Activated CD4-positive, CD25-positive, alpha-beta regulatory T cell treated with anti-CD3 and anti-CD28 coated beads, Interleukin-2, amount 50 U/mL, for 24 hours (primary cell): ENCODE results near the gene GLI3.

Experiments used
- ATAC-seq, 2 donors: fragments of 150-1000 bp; cut with Tn5 transposase; one replicate each; pipeline ENCODE4 v1.10.0; 2021; ENCODE audit warnings: mild to moderate bottlenecking in 1 of 2, moderate library complexity in 1 of 2

Gene GLI3

DNA sequence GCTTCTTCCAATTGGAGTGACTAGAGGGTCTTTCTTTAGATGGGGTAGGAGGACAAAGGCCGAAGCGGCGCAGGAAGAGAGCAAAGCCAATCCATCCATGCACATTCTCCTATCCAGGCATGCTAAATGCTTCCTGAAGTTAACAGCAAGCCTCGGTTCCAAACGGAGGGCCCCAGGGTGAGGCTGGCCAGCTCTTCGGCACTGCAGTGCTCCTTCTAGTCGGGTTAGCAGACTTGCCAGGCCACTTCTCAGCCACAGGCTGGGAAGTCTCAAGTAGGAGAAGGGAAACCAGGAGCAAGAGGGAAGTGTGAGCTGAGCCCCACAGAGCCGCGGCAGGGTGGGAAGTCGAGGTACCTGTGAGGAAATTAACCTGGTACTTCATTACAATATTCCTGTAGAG lies 280.3 kb downstream of the GLI3 start:
- ATAC-seq = no peak

- ATAC-seq = no peak
These were observed 280.9 kb downstream of the GLI3 start for GRCh38 chr7:41955893-41956675.

GRCh38 chr7:41955451-41955850 lies 281.6 kb downstream of the GLI3 start:
- no peak for ATAC-seq

DNA sequence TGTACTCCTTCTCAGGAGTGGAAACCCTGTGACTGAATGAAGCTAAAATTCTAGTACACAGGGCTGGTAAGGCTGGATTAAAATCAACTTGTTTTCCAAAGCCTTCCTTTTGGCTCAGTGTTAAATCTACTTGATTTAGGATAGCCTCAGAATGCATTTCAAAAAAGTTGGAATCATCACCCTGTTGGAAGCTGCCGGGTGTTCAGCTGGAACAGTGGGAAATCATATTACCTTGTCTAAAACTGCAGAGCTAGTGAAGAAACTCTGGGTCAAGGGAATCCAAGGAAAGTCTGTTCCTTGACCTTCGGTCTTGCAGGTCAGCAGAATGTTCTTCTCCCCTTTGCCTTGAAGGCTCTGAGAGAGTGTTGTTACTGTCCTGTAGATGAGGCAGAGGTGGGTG lies 282.0 kb downstream of the GLI3 start:
- no peak for ATAC-seq

GRCh38 chr7:41948503-41948902 lies 288.5 kb downstream of the GLI3 start:
- no peak for ATAC-seq

GRCh38 chr7:41943094-41943577 lies 293.9 kb downstream of the GLI3 start:
- peak; percentile 63 to 70 for ATAC-seq

DNA sequence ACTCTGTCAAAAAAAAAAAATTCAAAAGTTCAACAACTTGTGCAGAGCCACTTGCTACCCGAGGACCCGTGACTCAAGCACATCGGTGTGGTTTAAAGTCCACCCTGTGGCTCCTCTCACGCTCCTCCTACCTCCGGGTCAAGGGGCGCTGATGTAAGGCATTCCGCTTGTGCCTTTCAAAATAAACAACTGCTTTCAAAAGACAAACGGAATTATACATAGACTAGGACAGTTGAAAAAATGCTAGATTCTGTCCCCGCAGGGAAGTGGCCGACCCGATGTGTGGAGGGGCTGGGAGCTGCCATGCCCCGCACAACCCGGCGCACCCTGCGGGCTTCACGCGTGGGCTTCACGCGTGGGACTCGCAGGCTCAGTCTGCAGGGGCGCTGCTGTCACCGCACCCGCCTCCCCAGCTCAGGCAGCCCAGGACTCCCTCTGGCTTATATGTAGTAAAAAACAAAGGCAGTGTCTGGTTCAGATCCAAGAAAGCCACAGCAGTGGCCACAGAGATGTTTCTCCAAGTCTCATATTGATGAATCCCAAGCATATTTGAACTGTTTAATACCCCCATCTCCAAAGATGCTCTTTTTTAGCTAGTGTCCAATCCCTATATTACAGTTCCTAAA lies 294.4 kb downstream of the GLI3 start:
- no peak for ATAC-seq

- ATAC-seq = peak; percentile 67 to 71
These were observed 296.2 kb downstream of the GLI3 start for GRCh38 chr7:41940760-41941343.

- no peak for ATAC-seq
These were observed 298.6 kb downstream of the GLI3 start for GRCh38 chr7:41938371-41938770.

GRCh38 chr7:41933427-41933826 lies 303.6 kb downstream of the GLI3 start:
- no peak for ATAC-seq

GRCh38 chr7:41931263-41931646 lies 305.8 kb downstream of the GLI3 start:
- ATAC-seq = no peak

GRCh38 chr7:41930538-41931262 lies 306.3 kb downstream of the GLI3 start:
- ATAC-seq = no peak

- no peak for ATAC-seq
These were observed 308.2 kb downstream of the GLI3 start for GRCh38 chr7:41928781-41929180.

- no peak for ATAC-seq
These were observed 308.8 kb downstream of the GLI3 start for GRCh38 chr7:41928166-41928565.

GRCh38 chr7:41927380-41927779 lies 309.6 kb downstream of the GLI3 start:
- no peak for ATAC-seq

GRCh38 chr7:41925946-41926345 lies 311.1 kb downstream of the GLI3 start:
- ATAC-seq = no peak

DNA sequence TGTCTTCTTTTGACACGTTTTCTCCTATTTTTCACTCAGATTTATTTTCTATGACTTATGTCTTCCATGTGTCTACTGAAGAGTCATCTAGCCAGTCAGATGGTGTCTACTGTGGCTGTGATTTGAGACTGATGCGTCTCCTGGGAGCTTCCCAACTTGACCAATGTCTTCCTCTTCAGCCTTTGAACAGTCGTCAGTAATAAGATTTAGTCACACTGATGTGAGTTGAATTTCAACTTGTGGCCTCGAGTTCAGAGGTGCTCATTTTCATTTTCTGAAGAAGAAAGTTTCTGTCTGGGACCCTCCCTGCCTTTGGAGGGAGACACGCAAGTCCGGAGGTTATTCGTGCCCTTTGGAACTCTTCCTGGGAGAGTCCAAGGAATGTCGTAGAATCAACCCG lies 312.2 kb downstream of the GLI3 start:
- ATAC-seq = no peak

- ATAC-seq = no peak
These were observed 314.6 kb downstream of the GLI3 start for GRCh38 chr7:41922373-41922772.

DNA sequence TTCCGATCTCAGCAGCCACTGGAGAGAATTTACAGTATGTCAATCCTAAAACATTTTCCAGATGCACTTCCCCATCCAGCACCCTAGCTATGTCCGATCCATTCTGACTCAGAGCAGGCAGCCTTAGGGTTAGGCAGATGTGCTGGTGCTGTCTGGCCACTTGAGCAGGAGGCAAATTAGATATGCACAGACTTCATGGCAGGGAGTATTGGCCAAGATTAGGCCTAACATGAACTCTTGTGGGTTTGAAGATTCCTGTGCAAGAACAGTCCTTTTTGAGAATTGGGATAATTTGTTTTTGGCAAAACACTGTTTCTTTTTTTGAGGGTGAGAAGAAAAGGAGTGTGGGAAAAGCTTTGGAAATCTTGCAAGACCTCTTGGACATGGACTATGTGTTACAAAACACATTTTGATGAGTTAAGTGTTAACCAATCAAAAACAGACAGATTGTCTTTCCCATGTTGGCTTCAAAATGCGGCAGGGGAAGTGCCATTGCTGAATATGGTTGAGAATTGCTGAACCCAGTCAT lies 315.5 kb downstream of the GLI3 start:
- ATAC-seq = no peak

GRCh38 chr7:41918597-41918996 lies 318.4 kb downstream of the GLI3 start:
- no peak for ATAC-seq

DNA sequence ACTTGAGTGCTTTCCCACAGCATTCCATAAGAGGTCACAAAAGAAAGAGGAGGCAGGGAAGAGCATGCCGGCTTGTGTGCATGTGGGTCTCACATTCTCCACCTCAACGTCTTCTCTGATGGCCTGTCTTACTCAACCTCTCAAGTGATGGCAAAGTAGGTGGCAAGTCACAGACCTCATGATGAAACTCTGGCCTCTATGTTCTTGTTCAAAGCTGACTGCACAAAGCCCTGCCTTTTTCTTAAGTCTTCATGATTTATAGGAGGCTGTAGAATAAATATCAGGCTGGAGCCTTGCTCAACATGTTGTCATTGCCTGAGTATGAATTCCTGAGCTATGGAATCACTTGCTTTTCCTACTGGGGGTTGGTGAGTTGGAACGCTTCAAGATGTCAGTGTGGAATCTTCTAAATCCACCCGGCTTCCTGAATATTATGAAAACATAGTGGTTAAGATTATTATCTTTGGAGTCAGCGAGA lies 320.5 kb downstream of the GLI3 start:
- no peak for ATAC-seq

- no peak for ATAC-seq
These were observed 321.1 kb downstream of the GLI3 start for GRCh38 chr7:41915871-41916270.
